ENCODE measurements around the gene SNN. TPM values are rescaled to one million over a fixed set of nuclear protein-coding genes. Genes with fewer than 3 reads are reported as not detected.

SNN gene
- total and polyA plus RNA-seq, 2 experiments from 2014 or later, result 16.7 to 18.8 TPM

DNA sequence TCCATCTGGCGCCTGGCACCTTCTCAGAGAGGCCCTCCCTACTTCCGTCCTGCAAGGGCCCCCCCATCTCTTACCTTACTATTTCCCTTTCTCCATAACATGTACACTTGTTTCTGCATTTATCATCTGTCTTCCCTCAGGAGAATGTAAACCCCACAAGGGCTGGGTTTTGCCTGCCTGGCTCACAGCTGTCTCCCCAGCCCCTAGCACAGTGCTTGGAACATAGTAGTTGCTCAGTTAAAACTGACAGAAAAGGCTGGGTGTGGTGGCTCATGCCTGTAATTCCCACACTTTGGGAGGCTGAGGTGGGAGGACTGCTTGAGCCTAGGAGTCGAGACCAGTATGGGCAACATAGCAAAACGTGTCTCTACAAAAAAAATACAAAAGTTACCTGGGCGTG is 5.7 kb upstream of the SNN start:
- no peaks in the 10 kb centered on the region for H3K79me2 ChIP-seq
- 93% methylated on average over 5 of the region's 5 CpGs for WGBS (ENCODE audit: low lambda C conversion rate, missing lambda C conversion rate)
- TF ChIP-seq, protein P1, sequence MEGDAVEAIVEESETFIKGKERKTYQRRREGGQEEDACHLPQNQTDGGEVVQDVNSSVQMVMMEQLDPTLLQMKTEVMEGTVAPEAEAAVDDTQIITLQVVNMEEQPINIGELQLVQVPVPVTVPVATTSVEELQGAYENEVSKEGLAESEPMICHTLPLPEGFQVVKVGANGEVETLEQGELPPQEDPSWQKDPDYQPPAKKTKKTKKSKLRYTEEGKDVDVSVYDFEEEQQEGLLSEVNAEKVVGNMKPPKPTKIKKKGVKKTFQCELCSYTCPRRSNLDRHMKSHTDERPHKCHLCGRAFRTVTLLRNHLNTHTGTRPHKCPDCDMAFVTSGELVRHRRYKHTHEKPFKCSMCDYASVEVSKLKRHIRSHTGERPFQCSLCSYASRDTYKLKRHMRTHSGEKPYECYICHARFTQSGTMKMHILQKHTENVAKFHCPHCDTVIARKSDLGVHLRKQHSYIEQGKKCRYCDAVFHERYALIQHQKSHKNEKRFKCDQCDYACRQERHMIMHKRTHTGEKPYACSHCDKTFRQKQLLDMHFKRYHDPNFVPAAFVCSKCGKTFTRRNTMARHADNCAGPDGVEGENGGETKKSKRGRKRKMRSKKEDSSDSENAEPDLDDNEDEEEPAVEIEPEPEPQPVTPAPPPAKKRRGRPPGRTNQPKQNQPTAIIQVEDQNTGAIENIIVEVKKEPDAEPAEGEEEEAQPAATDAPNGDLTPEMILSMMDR (IDR thresholded peaks at IDR 0.05; ENCODE audit: poor library complexity), result no peak
- TF ChIP-seq EZH2phosphoT487 (IDR thresholded peaks at IDR 0.05; ENCODE audit: low read depth, severe bottlenecking, unreplicated experiment) (no peak), EZH2 (IDR thresholded peaks at IDR 0.05; ENCODE audit: borderline replicate concordance) (no peak)
- peaks cover under 1% of the 10 kb centered on the region for H3K4me1 ChIP-seq (ENCODE audit: insufficient read depth)
- DNase-seq (ENCODE audit: low spot score), result no peak
- H3K27ac ChIP-seq, result no peak overlapping the region
- no peaks in the 10 kb centered on the region for H3K36me3 ChIP-seq (replicated peaks; ENCODE audit: insufficient read depth, low read depth)
- H3K9me3 ChIP-seq (ENCODE audit: low read depth), result no peaks in the 10 kb centered on the region
- H3K4me2 ChIP-seq, result no peak overlapping the region
- H3K4me3 ChIP-seq, result no peak overlapping the region
- no peak overlapping the region for H2AFZ ChIP-seq
- H3K9me2 ChIP-seq (replicated peaks; ENCODE audit: insufficient read depth), result no peaks in the 10 kb centered on the region
- no peaks in the 10 kb centered on the region for H3K27me3 ChIP-seq
- no peaks in the 10 kb centered on the region for H4K20me1 ChIP-seq (ENCODE audit: insufficient read depth, poor library complexity, severe bottlenecking)

DNA sequence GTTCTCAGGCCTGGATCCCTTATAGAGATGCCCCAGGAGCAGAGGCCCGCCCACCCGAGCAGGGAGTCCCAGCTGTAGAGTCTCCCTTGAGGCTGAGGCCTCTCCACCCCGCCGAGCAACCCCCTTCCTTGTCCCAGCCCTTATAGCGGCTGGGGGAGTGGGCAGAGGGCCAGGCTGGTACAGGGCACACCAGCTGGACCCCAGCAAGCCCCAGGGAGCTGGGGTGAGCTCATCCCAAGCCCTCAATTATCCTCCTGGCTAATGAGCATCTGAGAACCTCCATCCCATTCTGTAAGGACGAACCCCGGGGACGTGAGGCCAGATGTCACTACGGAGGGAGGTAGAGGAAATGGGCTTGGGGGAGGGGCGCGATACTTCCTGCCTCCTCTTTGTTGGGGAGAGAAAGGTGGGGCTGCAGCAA is 3.2 kb upstream of the SNN start:
- TF ChIP-seq EZH2 (IDR thresholded peaks at IDR 0.05; ENCODE audit: borderline replicate concordance), result no peak
- no peak for TF ChIP-seq EZH2phosphoT487 (IDR thresholded peaks at IDR 0.05; ENCODE audit: low read depth, severe bottlenecking, unreplicated experiment)
- TF ChIP-seq, protein P1 (IDR thresholded peaks at IDR 0.05; ENCODE audit: poor library complexity), result no peak
- Histone ChIP-seq H3K4me3 (no peak overlapping the region), H3K9me2 (replicated peaks; ENCODE audit: insufficient read depth) (no peaks in the 10 kb centered on the region), H3K36me3 (replicated peaks; ENCODE audit: insufficient read depth, low read depth) (no peaks in the 10 kb centered on the region), H2AFZ (no peak overlapping the region), H3K27me3 (no peaks in the 10 kb centered on the region), H3K27ac (no peak overlapping the region), H3K9me3 (ENCODE audit: low read depth) (no peaks in the 10 kb centered on the region), H3K4me2 (no peak overlapping the region), H3K4me1 (ENCODE audit: insufficient read depth) (peaks cover 10% of the 10 kb centered on the region), H3K79me2 (peaks cover 16% of the 10 kb centered on the region), H4K20me1 (ENCODE audit: insufficient read depth, poor library complexity, severe bottlenecking) (peaks cover 10% of the 10 kb centered on the region)
- no peak for DNase-seq (ENCODE audit: low spot score)
- WGBS (ENCODE audit: low lambda C conversion rate, missing lambda C conversion rate), result 57% methylated on average over 11 of the region's 11 CpGs

DNA sequence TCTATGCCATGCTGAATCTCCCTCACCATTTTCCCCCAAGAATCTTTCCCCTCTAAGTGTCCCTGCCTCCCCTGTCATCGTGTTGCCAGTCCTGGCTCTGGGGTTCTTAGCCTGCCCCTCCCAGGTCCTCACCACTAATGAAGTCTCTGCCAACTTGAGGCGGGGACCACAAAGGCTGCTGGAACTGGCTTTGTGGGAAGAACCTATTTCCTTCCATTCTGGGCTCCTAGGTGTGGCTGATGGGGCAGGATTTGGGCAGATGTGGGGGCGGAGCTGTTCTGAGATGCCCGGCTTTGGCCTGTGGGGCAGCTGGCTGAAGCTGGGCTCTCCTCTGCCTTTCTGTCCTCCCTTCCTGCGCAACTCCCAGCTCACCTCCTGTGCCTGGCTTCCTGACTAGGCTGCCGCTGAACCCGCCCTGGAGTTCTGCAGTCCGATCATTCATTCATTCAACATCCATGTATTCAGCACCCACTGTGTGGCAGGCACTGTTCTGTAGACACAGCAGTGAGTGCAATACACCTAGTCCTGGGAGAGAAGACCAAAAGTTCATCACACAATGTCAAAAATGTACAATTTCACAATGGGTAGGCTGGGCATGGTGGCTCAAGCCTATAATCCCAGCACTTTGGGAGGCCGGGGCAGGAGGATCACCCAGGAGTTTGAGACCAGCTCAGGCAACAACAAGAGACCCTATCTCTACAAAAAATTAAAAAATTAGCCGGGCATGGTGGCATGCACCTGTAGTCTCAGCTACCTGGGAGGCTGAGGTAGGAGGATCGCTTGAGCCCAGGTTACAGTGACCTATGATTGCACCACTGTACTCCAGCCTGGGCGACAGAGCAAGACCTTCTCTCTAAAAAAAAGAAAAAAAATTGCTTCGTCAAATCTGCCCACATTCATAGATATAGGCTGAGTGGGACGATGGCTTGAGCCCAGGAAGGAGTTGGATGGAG is 1.9 kb upstream of the SNN start:
- H3K4me2 ChIP-seq, result no peak overlapping the region
- no peaks in the 10 kb centered on the region for H3K9me3 ChIP-seq (ENCODE audit: low read depth)
- H3K36me3 ChIP-seq (replicated peaks; ENCODE audit: insufficient read depth, low read depth), result no peaks in the 10 kb centered on the region
- H3K27me3 ChIP-seq, result no peaks in the 10 kb centered on the region
- 89% methylated on average over 14 of the region's 14 CpGs for WGBS (ENCODE audit: low lambda C conversion rate, missing lambda C conversion rate)
- H3K79me2 ChIP-seq, result peaks cover 29% of the 10 kb centered on the region
- peaks cover 22% of the 10 kb centered on the region for H4K20me1 ChIP-seq (ENCODE audit: insufficient read depth, poor library complexity, severe bottlenecking)
- DNase-seq (ENCODE audit: low spot score), result no peak
- no peaks in the 10 kb centered on the region for H3K9me2 ChIP-seq (replicated peaks; ENCODE audit: insufficient read depth)
- H3K4me3 ChIP-seq, result no peak overlapping the region
- no peak overlapping the region for H2AFZ ChIP-seq
- peaks cover 10% of the 10 kb centered on the region for H3K4me1 ChIP-seq (ENCODE audit: insufficient read depth)
- H3K27ac ChIP-seq, result no peak overlapping the region
- TF ChIP-seq, protein P1 (IDR thresholded peaks at IDR 0.05; ENCODE audit: poor library complexity), result no peak
- TF ChIP-seq EZH2 (IDR thresholded peaks at IDR 0.05; ENCODE audit: borderline replicate concordance) (no peak), EZH2phosphoT487 (IDR thresholded peaks at IDR 0.05; ENCODE audit: low read depth, severe bottlenecking, unreplicated experiment) (no peak)
